AG08395 (cell line): ENCODE results near the gene HMGA1.

ENCODE experiments used
- DNase-seq: peaks from one replicate; pipeline ENCODE4 v3.0.0; 2012; ENCODE audit warnings: mixed read lengths, low spot score

HMGA1 gene

GRCh38 chr6:34292954-34293353 is 56.3 kb downstream of the HMGA1 start:
- no peak for DNase-seq

GRCh38 chr6:34295721-34296120 is 59.0 kb downstream of the HMGA1 start:
- no peak for DNase-seq
